Measurements from ENCODE around the gene PHTF1.
"Not testable (repeated sequence)": the region's sequence is repeated elsewhere in the genome, so short reads cannot be mapped to it uniquely, and the experiment has no call there.

Gene PHTF1

DNA sequence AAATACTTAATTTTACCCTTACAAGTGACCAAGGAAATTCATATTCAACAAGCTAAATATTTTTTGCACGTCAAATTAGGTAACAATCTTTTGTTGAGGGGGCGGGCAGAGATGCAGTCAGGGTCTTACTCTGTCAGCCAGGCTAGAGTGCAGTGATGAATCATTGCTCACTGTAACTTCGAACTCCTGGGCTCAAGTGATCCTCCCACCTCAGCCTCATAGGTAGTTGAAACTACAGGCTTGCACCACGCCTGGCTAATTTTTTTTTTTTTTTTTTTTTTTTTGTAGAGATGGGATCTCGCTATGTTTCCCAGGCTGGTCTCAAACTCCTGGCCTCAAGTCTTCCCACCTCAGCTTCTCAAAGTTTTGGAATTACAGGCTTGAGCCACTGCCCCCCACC, 26.5 kb downstream of the PHTF1 start:
- DNase-seq (ENCODE audit: low read depth in 3 of 3, low spot score in 1 of 3), result no peak

DNA sequence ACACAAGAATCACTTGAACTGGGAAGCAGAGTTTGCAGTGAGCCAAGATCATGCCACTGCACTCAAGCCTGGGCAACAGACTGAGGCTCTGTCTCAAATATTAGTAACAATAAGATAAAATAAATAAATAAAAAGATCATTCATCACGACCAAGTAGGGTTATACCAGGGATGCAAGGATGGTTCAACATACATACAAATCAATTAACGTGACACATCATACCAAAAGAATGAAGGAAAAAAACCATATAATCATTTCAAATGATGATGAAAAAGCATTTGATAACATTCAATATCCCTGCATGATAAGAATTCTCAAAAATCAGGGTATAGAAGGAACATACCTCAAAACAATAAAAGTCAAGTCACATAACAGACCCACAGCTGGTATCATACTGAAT, 38.3 kb downstream of the PHTF1 start:
- no peak for DNase-seq (ENCODE audit: low read depth in 3 of 3, low spot score in 1 of 3)

GRCh38 chr1:113718621-113719020, 40.7 kb downstream of the PHTF1 start:
- DNase-seq (ENCODE audit: low read depth in 3 of 3, low spot score in 1 of 3), result not testable (repeated sequence)

DNA sequence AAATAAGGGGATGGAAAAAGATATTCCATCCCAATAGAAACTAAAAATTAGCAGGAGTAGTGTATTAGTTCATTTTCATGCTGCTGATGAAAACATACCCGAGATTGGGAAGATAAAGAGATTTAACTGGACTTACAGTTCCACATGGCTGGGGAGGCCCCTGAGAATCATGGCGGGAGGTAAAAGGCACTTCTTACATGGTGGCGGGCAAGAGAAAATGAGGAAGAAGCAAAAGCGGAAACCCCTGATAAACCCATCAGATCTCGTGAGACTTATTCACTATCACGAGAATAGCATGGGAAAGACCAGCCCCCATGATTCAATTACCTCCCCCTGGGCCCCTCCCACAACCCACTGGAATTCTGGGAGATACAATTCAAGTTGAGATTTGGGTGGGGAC, 41.8 kb downstream of the PHTF1 start:
- not testable (repeated sequence) for DNase-seq (ENCODE audit: low read depth in 3 of 3, low spot score in 1 of 3)

GRCh38 chr1:113714606-113715269, 44.5 kb downstream of the PHTF1 start:
- no peak for DNase-seq (ENCODE audit: low read depth in 3 of 3, low spot score in 1 of 3)

- DNase-seq (ENCODE audit: low read depth in 3 of 3, low spot score in 1 of 3), result no peak
Observed at GRCh38 chr1:113701429-113701828, 57.9 kb downstream of the PHTF1 start.

DNA sequence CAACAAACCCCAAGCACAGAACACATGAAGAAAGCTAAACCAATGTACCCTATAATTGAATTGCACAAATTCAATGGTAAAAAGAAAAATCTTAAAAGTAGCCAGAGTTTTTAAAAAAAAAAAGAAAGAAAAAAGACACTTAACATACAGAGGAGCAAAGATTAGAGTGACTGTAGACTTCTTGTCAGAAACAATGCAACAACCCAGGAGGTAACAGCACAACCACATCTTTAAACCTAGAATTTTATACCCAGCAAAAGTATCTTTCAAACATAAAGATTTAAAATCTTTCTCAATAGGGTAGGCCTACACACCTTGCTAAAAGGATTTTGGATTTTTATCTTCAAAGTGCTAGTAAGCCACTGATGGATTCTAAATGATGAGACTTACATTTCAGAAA, 64.4 kb downstream of the PHTF1 start:
- DNase-seq (ENCODE audit: low read depth in 3 of 3, low spot score in 1 of 3), result no peak

GRCh38 chr1:113692824-113693431, 66.4 kb downstream of the PHTF1 start:
- DNase-seq (ENCODE audit: low read depth in 3 of 3, low spot score in 1 of 3), result no peak

DNA sequence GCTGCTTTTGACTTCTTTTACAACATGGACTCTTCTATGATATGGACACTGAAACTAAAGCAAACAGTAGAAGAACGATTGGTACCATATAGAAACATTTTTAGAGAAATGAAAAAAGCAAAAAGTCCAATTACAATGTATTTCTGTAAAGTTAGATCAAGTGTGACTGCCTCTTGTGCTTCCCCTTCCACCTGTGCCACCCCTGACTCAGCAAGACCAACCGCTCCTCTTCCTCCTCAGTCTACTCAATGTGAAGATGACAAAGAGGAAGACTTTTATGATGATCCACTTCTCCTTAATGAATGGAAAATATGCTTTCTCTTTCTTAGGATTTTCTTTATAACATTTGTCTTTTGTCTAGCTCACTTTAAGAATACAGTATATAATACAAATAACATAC, 66.9 kb downstream of the PHTF1 start:
- no peak for DNase-seq (ENCODE audit: low read depth in 3 of 3, low spot score in 1 of 3)

GRCh38 chr1:113691184-113691583, 68.1 kb downstream of the PHTF1 start:
- no peak for DNase-seq (ENCODE audit: low read depth in 3 of 3, low spot score in 1 of 3)

- DNase-seq (ENCODE audit: low read depth in 3 of 3, low spot score in 1 of 3), result no peak
Observed at GRCh38 chr1:113686891-113687618, 72.2 kb downstream of the PHTF1 start.

DNA sequence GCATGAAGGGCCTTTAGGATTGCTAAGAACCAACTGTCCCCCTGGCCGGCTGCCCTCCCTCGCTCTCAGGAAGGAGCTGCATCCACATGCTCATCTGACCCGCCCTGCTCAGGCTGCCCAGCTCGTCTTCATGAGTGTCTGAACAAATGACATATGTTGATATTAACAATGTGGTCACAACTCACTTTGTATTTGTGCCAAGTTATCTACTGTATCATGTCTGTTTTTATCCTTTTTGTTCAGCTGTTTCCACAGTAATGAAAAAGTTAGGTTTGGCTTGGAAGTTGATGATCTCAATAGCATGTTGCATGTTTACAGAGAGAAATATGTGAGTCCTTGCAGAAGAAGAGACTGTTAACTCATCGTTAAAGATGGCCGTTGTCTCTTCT, 75.1 kb downstream of the PHTF1 start:
- DNase-seq (ENCODE audit: low read depth in 3 of 3, low spot score in 1 of 3), result no peak

DNA sequence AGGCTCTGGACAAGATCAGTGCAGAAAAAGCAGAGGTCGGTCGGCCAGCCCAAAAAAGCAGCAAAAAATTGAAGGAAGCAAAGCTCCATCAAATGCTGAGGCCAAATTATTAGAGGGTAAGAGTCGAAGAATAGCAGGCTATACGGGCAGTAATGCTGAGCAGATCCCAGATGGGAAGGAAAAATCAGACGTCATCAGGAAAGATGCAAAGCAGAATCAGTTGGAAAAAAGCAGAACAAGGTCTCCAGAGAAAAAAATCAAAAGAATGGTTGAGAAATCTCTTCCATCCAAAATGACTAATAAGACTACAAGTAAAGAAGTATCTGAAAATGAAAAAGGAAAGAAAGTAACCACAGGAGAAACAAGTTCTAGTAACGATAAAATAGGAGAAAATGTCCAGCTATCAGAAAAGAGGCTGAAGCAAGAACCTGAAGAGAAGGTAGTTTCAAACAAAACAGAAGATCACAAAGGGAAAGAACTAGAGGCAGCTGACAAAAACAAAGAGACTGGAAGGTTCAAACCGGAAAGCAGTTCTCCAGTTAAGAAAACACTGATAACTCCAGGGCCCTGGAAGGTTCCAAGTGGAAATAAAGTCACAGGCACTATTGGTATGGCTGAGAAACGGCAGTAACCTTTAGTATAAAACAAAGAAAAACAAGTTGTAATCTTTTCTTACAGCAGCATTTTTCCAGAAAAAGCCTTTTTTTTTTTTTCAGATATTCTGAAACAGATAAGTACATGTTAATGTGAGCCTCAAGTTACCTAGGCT, 75.7 kb downstream of the PHTF1 start:
- DNase-seq (ENCODE audit: low read depth in 3 of 3, low spot score in 1 of 3), result no peak

DNA sequence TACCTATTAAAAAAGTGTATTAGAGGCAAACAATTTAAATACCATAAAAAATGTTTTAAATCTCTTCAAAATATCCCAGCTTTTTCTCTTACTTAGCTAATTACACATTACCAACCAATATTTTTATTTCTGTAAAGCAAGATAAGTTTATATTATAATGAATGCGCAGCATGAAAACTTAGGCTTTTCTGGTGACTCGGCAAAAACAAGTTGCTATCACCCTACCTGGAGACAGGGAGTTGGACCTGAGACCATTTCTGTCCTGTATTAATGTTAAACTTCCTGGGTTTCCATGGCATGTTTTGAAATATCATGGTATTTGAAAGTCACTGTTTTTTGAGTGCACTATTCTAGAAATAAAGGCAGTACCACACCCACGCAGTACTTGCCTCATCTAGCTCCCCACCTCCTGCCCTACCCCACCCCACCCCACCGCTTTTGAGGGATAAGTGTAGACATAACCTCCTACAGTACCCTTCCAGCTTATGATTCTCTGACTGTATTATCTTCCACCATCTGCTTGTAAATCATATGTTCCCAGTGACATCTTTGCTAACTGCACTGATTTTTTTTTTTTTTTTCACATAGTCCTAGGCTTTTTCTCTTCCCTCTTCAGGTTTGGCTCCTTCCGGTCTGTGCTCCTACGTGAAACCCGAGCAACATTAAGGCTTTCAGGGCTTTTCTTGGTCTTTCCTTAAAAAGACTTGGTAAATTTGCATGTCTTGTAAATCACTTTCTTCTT, 77.5 kb downstream of the PHTF1 start:
- DNase-seq (ENCODE audit: low read depth in 3 of 3, low spot score in 1 of 3), result no peak

DNA sequence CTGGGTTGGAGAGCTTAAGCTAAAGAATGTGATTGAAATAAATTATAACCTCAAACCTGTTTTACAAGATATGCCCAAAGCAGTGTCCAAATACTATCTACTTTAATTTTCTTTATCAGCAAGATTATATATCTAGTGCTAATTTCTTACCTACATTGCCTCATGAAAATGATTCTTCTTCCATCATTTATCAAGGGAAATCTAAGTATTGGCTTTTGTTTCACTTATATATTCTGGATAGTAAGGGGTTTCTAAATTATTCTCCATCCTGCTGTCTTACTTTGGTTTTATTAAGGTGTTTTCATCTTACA, 81.2 kb downstream of the PHTF1 start:
- no peak for DNase-seq (ENCODE audit: low read depth in 3 of 3, low spot score in 1 of 3)

DNA sequence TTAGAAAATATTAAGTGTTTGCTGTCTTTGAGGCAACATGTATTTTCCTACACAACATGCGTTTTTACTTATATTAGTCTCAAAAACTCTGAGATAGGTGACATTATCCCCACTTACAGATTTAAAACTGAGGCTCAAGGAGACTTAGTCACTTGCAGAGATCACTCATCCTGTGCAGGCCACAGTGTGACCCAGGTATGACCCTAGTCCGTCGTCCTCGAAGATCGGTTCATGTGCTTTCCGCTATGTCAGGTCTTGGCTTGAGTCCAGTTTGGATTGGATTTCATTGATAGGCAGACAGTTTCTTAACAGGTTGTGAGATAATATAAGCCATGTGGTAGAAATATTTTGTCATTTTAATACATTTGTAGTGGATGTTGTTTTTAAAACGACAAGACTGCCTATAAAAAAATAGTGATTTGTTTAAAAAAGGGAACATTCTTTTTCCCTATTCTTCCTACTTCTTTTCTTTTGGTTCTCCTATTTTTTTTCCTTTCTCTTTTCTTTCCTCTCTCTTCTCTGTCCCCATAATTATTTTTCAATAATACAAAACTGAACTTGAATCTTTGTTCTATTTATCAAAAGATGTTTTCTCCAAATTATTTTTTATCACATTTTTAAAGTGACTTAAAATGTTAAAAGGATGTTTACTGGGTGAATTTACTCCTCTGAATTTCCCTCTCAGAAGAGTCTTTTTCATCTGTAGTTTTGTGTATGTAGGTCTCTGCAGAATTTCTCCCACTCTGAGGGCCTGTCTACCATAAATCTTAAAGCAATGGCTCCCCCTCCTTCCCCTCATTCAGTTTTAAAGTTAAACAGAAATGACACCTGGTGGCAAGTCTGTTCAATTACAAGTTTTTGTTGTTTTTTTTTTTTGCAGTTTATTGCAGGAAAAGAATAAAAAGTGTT, 81.8 kb downstream of the PHTF1 start:
- no peak for DNase-seq (ENCODE audit: low read depth in 3 of 3, low spot score in 1 of 3)

GRCh38 chr1:113676524-113676923, 82.8 kb downstream of the PHTF1 start:
- no peak for DNase-seq (ENCODE audit: low read depth in 3 of 3, low spot score in 1 of 3)

- DNase-seq (ENCODE audit: low read depth in 3 of 3, low spot score in 1 of 3), result no peak
Observed at GRCh38 chr1:113675302-113675701, 84.0 kb downstream of the PHTF1 start.

DNA sequence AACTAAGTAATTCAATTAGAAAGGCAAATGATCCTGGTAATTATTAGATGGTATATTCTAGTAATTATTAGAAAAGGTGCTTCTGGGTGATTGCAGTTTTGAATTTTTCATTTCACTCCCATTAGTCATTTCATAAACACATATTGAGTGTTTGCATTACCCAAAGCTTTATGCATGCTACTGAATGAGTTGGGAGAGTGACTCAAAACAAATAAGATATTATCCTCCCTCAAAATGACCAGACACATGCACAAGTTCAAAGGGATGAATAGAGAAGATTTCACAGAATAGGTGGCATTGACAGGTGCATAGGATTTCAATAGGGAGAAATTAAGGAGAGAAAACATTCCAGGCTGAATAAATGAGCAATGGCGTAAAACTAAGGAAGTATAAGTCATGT, 84.7 kb downstream of the PHTF1 start:
- DNase-seq (ENCODE audit: low read depth in 3 of 3, low spot score in 1 of 3), result no peak

- no peak for DNase-seq (ENCODE audit: low read depth in 3 of 3, low spot score in 1 of 3)
Observed at GRCh38 chr1:113672491-113672890, 86.8 kb downstream of the PHTF1 start.

Data from stimulated activated CD4-positive, alpha-beta T cell treated with anti-CD3 and anti-CD28 coated beads, TNF-alpha, amount 100 ng/mL, for 1 hour (primary cell).